ENCODE measurements around the gene SLC36A4.

DNA sequence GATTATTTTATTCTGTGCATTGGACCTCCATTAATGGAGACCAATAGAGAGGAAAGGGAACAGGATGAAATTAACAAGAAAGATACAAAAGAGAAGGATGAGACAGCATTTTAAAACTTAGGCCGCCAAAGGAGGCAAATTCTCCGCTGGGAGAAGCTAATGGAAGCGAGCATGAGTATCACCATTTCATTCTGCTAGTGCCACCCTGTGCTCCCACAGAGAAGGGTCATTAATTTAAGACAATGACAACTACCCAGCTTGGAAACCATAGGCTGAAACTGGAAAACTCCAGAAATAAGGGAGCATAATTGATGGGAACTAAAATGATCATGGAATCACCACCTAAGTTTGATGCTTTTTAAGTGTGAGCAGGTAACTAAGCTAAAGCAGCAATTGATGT lies 69.2 kb downstream of the SLC36A4 start:
- TF ChIP-seq, protein P1, sequence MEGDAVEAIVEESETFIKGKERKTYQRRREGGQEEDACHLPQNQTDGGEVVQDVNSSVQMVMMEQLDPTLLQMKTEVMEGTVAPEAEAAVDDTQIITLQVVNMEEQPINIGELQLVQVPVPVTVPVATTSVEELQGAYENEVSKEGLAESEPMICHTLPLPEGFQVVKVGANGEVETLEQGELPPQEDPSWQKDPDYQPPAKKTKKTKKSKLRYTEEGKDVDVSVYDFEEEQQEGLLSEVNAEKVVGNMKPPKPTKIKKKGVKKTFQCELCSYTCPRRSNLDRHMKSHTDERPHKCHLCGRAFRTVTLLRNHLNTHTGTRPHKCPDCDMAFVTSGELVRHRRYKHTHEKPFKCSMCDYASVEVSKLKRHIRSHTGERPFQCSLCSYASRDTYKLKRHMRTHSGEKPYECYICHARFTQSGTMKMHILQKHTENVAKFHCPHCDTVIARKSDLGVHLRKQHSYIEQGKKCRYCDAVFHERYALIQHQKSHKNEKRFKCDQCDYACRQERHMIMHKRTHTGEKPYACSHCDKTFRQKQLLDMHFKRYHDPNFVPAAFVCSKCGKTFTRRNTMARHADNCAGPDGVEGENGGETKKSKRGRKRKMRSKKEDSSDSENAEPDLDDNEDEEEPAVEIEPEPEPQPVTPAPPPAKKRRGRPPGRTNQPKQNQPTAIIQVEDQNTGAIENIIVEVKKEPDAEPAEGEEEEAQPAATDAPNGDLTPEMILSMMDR (conservative IDR thresholded peaks at IDR 0.05; ENCODE audit: low read depth, low read length): no peak
- TF ChIP-seq EZH2phosphoT487 (IDR thresholded peaks at IDR 0.05; ENCODE audit: borderline replicate concordance, low read length): no peak
- no peak for TF ChIP-seq EZH2 (IDR thresholded peaks at IDR 0.05; ENCODE audit: low read length, unreplicated experiment)

All from PC-3 (cell line).